ENCODE data around the gene LHFPL2.

Gene LHFPL2

DNA sequence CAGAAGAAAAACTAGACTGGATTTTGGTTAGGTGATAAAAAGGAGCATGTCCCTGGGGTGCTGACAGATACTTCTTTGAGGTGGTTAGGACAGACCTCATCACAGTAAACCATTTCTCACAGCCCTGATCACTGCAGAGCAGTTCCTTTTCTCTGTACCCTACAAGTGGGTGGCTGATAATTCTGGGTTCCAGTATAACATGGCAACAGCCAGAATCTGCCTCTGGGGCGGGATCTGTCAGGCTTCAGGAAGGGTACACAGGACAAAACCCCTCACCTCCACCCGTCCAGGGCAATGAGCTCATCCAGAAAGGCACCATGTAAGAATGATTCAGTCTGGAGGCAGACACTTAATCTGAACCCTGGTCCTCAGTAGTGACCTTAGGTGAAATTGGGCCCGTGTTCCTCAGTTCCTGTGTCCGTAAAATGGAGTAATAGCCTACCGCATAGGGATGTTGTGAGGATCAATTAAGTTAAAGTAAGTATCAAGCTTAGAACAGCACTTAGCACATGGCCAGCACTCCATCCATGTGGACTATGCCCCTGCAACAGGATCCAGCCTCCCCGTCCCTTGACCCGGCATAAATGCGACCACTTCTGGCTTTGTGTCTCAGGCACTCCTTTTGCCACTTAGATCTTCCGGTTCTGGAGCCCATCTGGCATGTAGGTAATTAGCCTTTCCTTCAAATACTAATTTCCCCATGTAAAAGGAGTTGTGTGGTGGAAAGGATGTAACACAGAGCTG lies 129.2 kb downstream of the LHFPL2 start:
- no peak for DNase-seq (ENCODE audit: low read depth)

GRCh38 chr5:78518365-78519197 lies 130.0 kb downstream of the LHFPL2 start:
- DNase-seq (ENCODE audit: low read depth), result no peak

- no peak for DNase-seq (ENCODE audit: low read depth)
Measured at GRCh38 chr5:78515670-78516069, 132.9 kb downstream of the LHFPL2 start.

DNA sequence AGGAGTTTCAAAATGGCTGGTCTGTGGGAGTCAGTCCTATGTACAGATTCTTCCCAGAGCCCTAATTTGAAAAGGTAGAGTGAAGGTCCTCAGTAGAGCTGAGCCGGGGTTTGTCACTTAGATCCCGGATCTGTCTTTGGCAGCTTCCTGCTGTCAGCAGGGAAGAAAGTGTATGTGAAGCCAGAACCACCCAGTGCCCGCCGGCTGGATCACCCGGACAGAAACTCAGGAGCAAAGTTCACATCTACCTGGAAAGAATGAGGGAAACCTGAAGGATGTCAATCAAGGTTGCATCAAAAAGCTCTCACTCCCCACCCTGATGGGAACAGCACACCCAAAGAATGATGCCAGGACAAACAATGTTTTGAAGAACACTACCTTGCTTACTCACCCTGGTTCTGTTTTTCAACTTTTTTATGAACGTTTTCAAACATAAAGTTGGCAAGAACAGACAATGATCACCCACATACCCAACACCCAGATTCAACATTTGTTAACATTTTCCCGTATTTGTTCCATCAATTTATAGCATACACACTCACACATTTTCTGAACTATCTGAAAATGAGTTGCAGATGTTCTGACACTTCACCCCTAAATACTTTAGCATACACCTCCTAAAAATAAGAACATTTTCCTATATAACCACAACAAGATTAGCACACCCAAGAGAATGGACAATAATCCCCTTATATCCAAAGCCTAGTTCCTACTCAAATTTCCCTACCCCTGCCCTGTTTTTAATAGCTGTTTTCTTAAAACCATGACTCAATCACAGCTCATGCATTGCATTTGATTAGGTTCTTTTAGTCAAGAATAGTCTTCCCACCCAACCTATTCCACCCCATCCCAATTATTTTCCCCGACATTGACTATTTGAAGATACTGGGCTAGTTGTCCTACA lies 133.9 kb downstream of the LHFPL2 start:
- DNase-seq (ENCODE audit: low read depth), result no peak

DNA sequence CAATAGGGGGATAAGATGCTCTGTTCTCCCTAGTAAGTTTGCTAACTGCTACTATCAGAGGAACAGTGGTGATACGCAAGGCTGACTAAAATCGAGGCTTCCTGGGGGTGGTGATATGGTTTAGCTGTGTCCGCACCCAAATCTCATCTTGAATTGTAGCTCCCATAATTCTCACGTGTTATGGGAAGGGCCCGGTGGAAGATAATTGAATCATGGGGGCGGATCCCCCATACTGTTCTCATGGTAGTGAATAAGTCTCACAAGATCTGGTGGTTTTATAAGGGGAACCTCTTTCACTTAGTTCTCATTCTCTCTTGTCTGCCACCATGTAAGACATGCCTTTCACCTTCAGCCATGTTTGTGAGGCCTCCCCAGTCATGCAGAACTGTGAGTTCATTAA lies 135.1 kb downstream of the LHFPL2 start:
- no peak for DNase-seq (ENCODE audit: low read depth)

- no peak for DNase-seq (ENCODE audit: low read depth)
Measured at GRCh38 chr5:78512435-78512834, 136.1 kb downstream of the LHFPL2 start.

GRCh38 chr5:78511121-78511906 lies 137.3 kb downstream of the LHFPL2 start:
- DNase-seq (ENCODE audit: low read depth), result no peak

- DNase-seq (ENCODE audit: low read depth), result no peak
Measured at GRCh38 chr5:78509884-78510769, 138.4 kb downstream of the LHFPL2 start.

- no peak for DNase-seq (ENCODE audit: low read depth)
Measured at GRCh38 chr5:78509145-78509865, 139.3 kb downstream of the LHFPL2 start.

DNA sequence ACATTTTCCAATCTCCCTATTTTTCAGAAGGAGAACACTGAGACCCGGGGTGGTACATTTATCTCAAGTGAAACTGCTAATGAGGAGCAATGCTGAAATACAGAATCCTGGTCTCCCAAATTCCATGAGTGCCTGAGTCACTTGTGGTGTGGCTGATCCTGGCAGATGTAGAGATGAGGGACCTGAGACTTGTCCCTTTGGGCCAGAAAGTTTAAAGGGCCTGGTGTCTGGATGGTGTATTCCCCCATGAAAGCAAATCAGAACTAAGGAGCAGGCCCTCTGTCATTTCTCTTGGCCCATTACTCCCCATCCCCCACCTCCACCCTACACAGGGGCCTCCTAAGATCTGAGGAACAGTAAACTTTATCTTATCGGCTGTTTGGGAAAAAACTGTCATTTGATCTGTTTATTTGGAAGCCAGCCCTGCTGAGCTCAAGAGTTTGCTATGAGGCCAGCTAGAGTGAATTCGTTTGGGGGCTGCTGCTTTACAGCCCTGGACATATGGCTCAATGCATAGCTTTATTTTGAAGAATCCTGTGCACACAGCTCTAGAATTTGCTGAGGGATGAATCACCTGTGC lies 140.3 kb downstream of the LHFPL2 start:
- no peak for DNase-seq (ENCODE audit: low read depth)

DNA sequence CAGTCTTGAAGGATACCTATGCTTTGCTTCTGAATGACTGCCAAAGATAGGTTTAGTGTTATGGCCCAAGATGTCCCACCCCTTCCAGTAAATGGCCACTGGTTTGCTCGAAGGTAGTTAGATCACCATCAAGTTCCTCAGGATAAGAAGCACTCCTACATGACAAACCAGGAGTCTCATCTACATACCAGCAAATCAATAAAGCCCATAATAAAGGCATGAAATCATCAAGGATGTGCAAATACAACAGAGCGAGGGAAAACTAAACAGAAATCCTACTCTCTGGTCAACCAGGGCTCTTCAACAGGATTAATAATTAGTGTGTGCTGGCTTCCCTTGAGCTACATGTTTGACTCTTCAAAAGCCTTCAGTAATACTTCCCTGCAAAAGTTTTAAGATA lies 141.0 kb downstream of the LHFPL2 start:
- DNase-seq (ENCODE audit: low read depth), result no peak

- DNase-seq (ENCODE audit: low read depth), result no peak
Measured at GRCh38 chr5:78506261-78507024, 142.1 kb downstream of the LHFPL2 start.

DNA sequence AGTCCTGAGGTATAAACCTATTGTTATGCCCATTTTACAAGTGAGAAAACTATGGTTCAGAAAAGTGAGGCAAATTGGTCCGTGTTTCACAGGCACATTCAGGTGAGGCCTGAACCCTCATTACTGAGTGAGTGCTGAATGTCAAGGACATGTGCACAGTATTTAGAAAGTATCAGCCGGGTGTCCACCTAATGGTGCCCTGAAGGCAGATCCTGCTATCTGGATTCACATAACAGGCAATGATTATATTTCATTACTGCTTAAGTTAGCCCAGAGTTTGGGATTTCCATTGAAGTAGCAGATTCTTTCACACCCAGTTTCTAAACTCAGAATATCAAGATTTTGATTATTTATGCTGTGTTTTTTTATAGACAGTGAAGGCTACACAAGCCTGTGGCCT lies 142.7 kb downstream of the LHFPL2 start:
- no peak for DNase-seq (ENCODE audit: low read depth)

- DNase-seq (ENCODE audit: low read depth), result no peak
Measured at GRCh38 chr5:78504704-78505677, 143.6 kb downstream of the LHFPL2 start.

- DNase-seq (ENCODE audit: low read depth), result no peak
Measured at GRCh38 chr5:78503958-78504653, 144.5 kb downstream of the LHFPL2 start.

- DNase-seq (ENCODE audit: low read depth), result no peak
Measured at GRCh38 chr5:78501411-78502352, 146.9 kb downstream of the LHFPL2 start.

Data from stimulated activated CD8-positive, alpha-beta memory T cell treated with anti-CD3 and anti-CD28 coated beads, Interleukin-15, amount 100 ng/mL, for 1 hour (primary cell).